OCI-M2 (cell line): ENCODE data around the gene BHMT2.

ENCODE experiments used
- DNase-seq: peaks from one replicate; lab custom pipeline; 2025; ENCODE audit not compliant: unreplicated experiment; lab: John Stamatoyannopoulos, UW

Gene BHMT2

DNA sequence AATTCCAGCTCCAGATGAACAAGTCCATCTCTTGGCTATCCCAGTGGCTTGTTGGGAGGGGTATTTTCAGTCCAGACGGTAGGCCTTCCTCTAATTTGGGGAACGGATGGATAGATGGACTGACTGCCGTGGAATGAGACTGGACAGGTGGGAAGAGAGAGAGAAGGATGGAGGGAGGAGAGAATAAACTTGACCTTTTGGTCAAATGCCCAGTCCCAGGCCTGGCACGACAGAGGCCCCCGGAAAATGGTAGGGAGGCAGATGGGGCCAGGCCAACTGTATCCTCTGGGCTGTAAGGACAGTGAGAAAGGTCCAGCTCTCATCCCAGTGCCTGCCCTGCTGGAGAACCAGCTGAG, 43.1 kb downstream of the BHMT2 start:
- no peak for DNase-seq

DNA sequence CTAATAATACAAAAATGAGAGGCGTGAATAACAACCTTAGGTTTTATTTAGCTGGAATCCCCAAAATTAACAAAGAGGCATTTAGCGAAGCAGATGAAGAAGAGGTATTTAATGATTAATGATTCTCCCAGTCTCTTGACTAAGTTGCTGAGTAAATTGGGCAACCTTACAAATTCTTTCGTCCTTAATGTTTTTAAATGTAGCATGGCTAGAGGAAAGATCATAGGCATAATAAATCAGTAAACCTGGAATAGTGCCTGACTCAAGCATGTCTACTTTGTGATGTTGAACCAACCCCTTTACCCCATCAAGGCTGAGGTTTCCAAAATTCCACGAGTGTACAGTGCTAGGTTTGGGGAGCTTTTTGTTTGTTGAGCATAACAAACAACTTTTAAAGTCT, 49.9 kb downstream of the BHMT2 start:
- DNase-seq = no peak

DNA sequence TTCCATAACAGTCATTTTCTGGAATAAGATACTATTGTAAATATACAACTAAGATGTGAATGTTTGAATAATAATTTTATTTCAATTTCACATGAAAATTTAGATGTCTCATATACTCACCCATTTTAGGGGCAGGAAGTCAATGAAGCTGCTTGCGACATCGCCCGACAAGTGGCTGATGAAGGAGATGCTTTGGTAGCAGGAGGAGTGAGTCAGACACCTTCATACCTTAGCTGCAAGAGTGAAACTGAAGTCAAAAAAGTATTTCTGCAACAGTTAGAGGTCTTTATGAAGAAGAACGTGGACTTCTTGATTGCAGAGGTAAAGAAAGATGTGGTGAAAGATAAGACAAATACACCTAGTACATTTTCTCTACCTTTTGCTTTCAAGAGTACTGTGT, 50.7 kb downstream of the BHMT2 start:
- DNase-seq = no peak

GRCh38 chr5:79122973-79123372, 53.4 kb downstream of the BHMT2 start:
- DNase-seq = no peak

- DNase-seq = no peak
These were observed 55.0 kb downstream of the BHMT2 start for GRCh38 chr5:79124607-79125006.

DNA sequence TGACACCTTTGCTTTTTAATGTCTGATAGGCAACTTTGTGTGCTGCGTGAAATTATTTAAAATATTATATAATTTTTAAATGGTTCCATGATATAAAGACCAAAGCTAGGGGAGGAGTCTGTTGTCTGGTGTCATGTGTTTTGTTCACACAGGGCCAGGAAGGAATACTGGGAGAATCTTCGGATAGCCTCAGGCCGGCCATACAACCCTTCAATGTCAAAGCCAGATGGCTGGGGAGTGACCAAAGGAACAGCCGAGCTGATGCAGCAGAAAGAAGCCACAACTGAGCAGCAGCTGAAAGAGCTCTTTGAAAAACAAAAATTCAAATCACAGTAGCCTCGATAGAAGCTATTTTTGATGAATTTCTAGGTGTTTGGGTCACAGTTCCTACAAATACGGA, 61.2 kb downstream of the BHMT2 start:
- no peak for DNase-seq

GRCh38 chr5:79133121-79133656, 63.6 kb downstream of the BHMT2 start:
- DNase-seq = peak; percentile 28

GRCh38 chr5:79133657-79134451, 64.3 kb downstream of the BHMT2 start:
- peak; percentile 53 for DNase-seq

DNA sequence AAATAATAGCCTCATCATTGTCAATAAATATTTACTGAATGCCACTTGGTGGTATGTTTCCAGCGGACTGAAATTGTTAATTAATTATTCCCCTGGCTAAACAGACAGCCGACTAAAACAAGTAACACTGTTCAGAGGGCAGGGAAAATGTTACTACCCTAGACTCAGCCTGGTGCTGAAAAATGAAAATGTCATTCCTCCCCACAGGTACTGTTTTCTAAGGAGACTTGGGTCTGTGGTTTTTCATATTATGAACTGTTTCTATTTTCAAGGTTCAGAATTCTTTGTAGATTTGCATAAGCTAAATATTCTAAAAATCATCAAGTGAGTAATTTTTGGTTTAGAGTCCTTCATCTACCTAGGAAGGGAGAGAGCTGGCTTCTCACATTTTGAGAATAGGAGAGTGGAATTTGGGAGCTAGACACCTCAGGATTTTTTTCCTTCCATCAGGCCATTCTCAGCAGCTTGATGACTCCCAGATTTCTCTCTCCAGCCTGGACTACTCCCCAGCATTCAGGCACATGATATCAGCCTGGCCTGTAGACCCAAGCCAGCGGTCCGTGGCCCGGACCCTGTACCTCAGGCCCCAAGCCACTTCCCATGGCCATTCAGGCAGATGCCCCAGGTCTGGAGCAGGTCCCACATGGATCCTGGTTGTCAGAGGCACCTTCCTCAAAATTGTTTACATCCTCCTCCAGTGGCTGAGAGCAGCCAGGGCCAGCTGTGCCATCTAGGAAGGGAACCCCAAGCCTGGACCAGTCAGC, 66.4 kb downstream of the BHMT2 start:
- no peak for DNase-seq

- DNase-seq = no peak
These were observed 67.1 kb downstream of the BHMT2 start for GRCh38 chr5:79136618-79137017.
